ENCODE measurements around the gene CDC123.
"Not testable (repeated sequence)": the region's sequence is repeated elsewhere in the genome, so short reads cannot be mapped to it uniquely, and the experiment has no call there.

CDC123 gene, protein sequence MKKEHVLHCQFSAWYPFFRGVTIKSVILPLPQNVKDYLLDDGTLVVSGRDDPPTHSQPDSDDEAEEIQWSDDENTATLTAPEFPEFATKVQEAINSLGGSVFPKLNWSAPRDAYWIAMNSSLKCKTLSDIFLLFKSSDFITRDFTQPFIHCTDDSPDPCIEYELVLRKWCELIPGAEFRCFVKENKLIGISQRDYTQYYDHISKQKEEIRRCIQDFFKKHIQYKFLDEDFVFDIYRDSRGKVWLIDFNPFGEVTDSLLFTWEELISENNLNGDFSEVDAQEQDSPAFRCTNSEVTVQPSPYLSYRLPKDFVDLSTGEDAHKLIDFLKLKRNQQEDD

DNA sequence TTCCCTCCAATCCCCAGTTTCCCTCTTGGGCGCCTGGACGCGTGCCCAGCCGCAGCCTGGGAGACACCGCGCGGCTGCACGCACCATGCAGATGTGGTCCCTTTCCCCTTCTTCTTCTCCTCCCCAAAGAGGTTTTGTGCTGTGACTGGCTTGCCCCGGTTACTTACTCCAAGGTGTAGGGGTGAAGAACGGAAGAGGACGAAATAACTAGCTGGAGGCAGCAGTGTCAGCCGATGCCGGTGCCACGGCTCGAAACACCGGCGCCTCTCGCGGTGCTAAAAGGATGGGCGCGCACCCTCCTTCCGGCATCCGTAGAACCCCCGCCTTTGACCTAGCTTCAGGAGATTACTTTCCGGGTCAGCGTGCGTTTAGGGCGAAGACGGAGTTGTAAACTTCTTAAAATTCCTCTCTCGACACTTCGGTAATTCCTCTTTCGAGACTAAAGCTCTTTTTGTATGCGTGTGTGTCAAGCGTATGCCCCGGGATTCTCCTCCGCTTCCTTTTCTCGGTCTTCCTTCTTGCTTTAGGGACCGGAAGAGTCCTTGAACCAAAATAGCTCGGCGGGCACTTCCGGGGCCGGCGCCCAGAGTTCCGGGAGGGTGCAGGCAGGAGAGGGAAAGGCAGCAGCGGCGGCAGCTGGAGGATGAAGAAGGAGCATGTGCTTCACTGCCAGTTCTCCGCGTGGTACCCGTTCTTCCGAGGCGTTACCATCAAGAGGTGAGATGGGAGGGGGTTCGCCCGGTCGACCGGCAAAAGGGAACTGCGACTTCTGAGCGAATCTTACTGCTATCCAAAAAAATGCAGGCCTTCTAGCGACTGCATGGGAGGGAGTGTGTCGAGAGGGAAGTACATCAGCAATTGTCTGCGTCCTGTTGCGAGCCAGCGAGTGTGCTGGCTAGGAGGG lies at the start of gene CDC123, which contains the start of gene NUDT5:
Gene CDC123, plus strand, starts transcription at position 586 of the 904 bp plus-strand sequence. Its CDS starts 58 bp downstream, at position 644.
Gene NUDT5, minus strand, starts transcription at position 289 of the 904 bp plus-strand sequence. CDS start 9,600 bp downstream, outside the sequence.
- DNase-seq, result peak; percentile 83

- DNase-seq, result no peak
Measured at GRCh38 chr10:12150163-12150562, 45.8 kb upstream of the CDC123 start.

- no peak for DNase-seq
Measured at GRCh38 chr10:12154516-12154915, 41.5 kb upstream of the CDC123 start.

- DNase-seq, result no peak
Measured at GRCh38 chr10:12156367-12157123, 39.4 kb upstream of the CDC123 start.

DNA sequence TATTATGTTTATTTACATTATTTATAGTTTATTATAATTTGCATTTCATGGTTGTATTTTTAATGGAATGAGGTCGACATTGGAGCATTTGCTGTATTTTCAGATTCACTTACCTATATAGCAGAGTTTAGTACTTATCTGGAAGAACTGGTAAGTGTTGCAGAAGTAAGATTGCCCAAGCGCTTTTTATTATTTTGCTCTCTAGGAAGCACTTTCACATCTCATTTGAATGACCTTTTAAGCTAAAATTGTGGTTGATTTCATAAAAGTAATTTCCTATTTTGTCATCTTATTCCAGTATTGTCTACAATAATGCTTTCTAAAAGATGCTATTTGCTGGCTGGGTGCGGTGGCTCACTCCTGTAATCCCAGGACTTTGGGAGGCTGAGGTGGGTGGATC lies 37.9 kb upstream of the CDC123 start:
- DNase-seq, result no peak

DNA sequence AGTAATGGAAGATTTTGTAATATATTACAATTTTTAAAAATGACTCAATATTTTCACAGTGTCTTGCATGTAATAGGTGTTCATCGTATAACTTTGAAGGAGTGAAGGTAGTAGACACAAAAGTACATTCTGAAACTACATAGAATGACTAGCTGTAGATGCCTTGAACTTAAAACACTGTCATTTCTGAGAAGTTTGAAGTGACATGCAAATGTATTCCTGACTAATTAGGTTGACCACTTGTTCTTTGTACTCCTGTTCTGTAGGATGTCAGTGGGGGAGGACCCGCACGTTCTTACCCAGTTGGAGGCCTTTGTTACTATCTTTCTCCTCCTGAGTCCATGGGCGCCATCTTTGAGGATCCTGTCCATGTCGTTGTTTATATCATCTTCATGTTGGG lies 35.3 kb upstream of the CDC123 start:
- no peak for DNase-seq

DNA sequence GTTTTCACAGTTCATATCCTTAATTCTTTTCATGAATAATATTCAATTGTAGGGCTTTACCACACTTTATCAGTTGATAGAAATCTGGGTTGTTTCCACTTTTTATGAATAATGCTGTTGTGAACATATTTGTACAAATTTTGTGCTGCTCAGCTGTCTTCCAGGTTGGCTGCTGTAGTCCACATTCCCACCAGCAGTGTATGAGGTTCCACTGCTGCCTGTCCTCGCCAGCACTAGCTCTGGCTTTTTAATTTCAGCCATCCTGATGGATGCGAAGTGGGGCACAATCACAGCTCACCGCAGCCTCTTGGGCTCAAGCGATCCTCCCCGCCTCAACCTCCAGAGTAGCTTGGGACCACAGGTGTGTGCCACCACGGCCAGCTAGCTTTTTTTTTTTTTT lies 33.1 kb upstream of the CDC123 start:
- DNase-seq, result no peak

GRCh38 chr10:12164085-12164484 lies 31.9 kb upstream of the CDC123 start:
- no peak for DNase-seq

GRCh38 chr10:12165036-12165435 lies 31.0 kb upstream of the CDC123 start:
- DNase-seq, result no peak

- DNase-seq, result no peak
Measured at GRCh38 chr10:12165999-12166775, 29.8 kb upstream of the CDC123 start.

GRCh38 chr10:12171512-12171911 lies 24.5 kb upstream of the CDC123 start:
- DNase-seq, result not testable (repeated sequence)

DNA sequence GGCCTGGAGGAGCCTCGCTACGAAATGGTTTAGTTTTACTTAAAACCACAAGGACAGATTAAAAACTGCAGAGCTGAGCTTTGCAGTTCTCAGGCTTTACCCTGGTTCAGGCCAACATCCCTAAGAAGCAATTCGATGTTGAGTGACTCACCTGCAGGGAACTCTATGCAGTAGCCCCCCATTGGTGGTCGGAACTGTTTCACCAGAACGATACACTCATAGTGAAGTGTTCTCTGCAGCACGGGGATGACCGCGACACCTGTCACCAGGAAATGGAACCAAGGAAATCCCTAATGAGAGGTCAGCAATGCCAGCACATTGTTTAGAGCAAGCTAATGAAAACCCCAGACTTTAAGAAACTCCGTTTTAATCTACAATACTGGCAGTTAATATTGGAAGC lies 18.3 kb upstream of the CDC123 start:
- DNase-seq, result no peak

- DNase-seq, result no peak
Measured at GRCh38 chr10:12179606-12180170, 16.3 kb upstream of the CDC123 start.

GRCh38 chr10:12180221-12180974 lies 15.6 kb upstream of the CDC123 start:
- DNase-seq, result no peak

- peak; percentile 72 for DNase-seq
Measured at GRCh38 chr10:12181065-12181775, 14.8 kb upstream of the CDC123 start.

- DNase-seq, result no peak
Measured at GRCh38 chr10:12184165-12184564, 11.8 kb upstream of the CDC123 start.

GRCh38 chr10:12186323-12186722 lies 9.7 kb upstream of the CDC123 start:
- DNase-seq, result no peak

DNA sequence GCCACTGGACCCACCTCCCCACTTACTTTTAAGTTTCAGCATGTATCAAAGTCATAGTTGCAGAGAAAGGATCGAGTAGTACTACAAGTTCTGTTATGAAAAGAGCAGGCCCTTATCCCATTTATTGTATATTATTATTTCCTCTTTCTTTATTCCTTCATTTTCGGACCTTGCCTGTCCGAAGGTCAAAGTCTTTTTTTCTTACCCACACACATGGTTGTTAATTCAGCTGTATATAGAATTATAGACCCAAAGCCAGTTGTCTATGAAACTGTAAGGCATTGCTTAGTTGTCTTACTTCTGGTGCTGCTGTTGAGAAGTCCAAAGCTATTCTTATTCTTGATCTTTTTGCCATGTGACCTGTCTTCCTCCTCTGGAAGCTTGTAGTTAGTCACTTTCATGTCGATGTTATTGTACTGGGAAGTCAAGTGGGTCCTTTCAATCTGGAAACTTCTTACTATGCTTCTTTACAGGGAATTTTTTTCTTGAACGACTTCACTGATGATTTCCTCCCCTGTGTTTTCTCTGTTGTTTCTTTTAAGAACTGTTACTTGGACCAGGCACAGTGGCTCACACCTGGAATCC lies 8.6 kb upstream of the CDC123 start:
- DNase-seq, result no peak

DNA sequence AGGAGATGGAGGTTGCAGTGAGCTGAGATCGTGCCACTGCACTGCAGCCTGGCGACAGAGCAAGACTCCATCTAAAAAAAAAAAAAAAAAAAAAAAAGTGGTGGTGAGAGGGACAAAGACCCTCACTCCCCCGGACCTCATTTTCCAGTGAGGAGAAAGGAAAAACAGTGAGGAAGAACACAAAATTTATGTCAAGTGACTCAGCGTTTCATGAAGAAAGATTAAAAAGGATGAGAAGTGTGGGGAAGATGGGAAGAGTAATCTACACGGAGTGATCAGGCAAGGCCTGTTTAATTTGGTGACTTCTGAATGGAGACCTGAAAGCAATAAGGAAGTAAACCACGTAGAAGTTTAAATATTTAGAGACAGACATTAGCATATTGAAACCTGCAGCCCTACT lies 7.3 kb upstream of the CDC123 start:
- no peak for DNase-seq

DNA sequence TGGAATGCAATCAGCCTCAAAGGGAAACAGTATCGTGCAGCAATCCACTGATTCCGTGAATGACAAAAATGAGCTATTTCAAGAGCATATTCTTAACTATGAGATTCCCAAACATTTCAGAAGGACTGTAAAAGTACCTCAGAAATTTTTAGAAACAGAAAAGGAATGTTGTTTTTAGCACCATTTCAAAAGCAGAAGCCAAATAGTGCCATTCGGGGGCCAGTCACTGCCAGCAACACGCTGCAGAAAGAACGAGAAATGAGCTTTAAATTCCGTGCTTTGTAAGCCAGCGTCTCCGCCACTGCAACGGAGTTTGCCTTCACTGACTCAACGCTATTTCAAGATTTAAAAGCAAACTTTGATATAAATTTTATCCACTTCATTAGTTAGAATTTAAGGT lies 6.6 kb upstream of the CDC123 start:
- no peak for DNase-seq

Data from activated CD4-positive, CD25-positive, alpha-beta regulatory T cell treated with anti-CD3 and anti-CD28 coated beads, Interleukin-2, amount 50 U/mL, for 72 hours (primary cell).